ENCODE measurements around the gene ESPN. TPM values are rescaled to one million over a fixed set of nuclear protein-coding genes. Genes with fewer than 3 reads are reported as not detected.

The ESPN gene
- total RNA-seq, 1 experiment from 2014 or later: 53.1 TPM

GRCh38 chr1:6471086-6471969, 46.8 kb downstream of the ESPN start:
- H3K4me1 ChIP-seq (ENCODE audit: insufficient read depth, low read length): peaks cover under 1% of the 10 kb centered on the region; the same call in 1 of the 2 replicates
- H3K18ac ChIP-seq (ENCODE audit: insufficient read length, low read depth, low read length): no peak overlapping the region
- H2AK5ac ChIP-seq (ENCODE audit: insufficient read length, low read length): no peak overlapping the region
- no peaks in the 10 kb centered on the region for H3K23me2 ChIP-seq (ENCODE audit: insufficient read length, low read depth, low read length, poor library complexity, severe bottlenecking)
- no peak overlapping the region for H3T11ph ChIP-seq (ENCODE audit: low read length)
- no peaks in the 10 kb centered on the region for H4K20me1 ChIP-seq (ENCODE audit: control insufficient read depth, insufficient read depth, insufficient read length)
- no peak overlapping the region for H3K14ac ChIP-seq (ENCODE audit: insufficient read depth, low read length)
- H2BK20ac ChIP-seq (ENCODE audit: low read depth, low read length, poor library complexity, severe bottlenecking): no peak overlapping the region
- no peak overlapping the region for H2BK15ac ChIP-seq (ENCODE audit: low read depth, low read length)
- no peaks in the 10 kb centered on the region for H3K9me3 ChIP-seq (ENCODE audit: control insufficient read depth, low read depth, low read length)
- no peak overlapping the region for H4K8ac ChIP-seq (replicated peaks; ENCODE audit: insufficient read length, low read depth, low read length)
- no peak overlapping the region for H2AFZ ChIP-seq (ENCODE audit: low read length)
- no CpG with 5 or more reads among the region's 67 CpGs for WGBS (ENCODE audit: extremely low coverage, insufficient read length, low lambda C conversion rate)
- no peak overlapping the region for H2BK5ac ChIP-seq (ENCODE audit: insufficient read length, low read length)
- H3K27ac ChIP-seq (ENCODE audit: insufficient read length, low read depth, low read length): no peak overlapping the region
- no peak overlapping the region for H3K4me3 Mint-ChIP-seq
- no peak overlapping the region for H2BK120ac ChIP-seq (ENCODE audit: low read depth, low read length, poor library complexity, severe bottlenecking)
- peaks cover 19 to 51% (median 43%) of the 10 kb centered on the region in 3 experiments; a peak in 6 of 7 replicates for H3K36me3 Mint-ChIP-seq (ENCODE audit: insufficient read depth in 1 of 3, low read depth in 3 of 3)
- TF ChIP-seq CTCF (conservative IDR thresholded peaks at IDR 0.05): no peak
- H3K79me1 ChIP-seq (ENCODE audit: insufficient read depth, low read depth, low read length, poor library complexity, severe bottlenecking): no peaks in the 10 kb centered on the region
- H3K23ac ChIP-seq (ENCODE audit: insufficient read length, low read depth, low read length): no peak overlapping the region
- H3K9me3 Mint-ChIP-seq: no peaks in the 10 kb centered on the region
- DNase-seq: peak; percentile 89
- no peaks in the 10 kb centered on the region for H3K27me3 ChIP-seq (ENCODE audit: insufficient read depth, low read length)
- H3K79me2 ChIP-seq (ENCODE audit: insufficient read depth, low read length): no peaks in the 10 kb centered on the region
- no peak overlapping the region for H3K9ac ChIP-seq (ENCODE audit: extremely low read depth, insufficient read length, low read length)
- no peak overlapping the region for H4K91ac ChIP-seq (ENCODE audit: insufficient read length, low read depth, low read length)
- no peak overlapping the region for H4K5ac ChIP-seq (ENCODE audit: insufficient read length, low read depth, low read length)
- H3K56ac ChIP-seq (ENCODE audit: insufficient read length, low read depth, low read length): no peak overlapping the region
- no peak overlapping the region for H3K27ac Mint-ChIP-seq
- no peak overlapping the region for H2BK12ac ChIP-seq (ENCODE audit: insufficient read length, low read depth, low read length)
- peaks cover 9 to 32% of the 10 kb centered on the region in 2 experiments for H3K4me1 Mint-ChIP-seq
- H3K27me3 Mint-ChIP-seq (ENCODE audit: low read depth): no peaks in the 10 kb centered on the region
- H3K4me2 ChIP-seq (ENCODE audit: insufficient read depth, insufficient read length, low read length): no peak overlapping the region
- H3K4ac ChIP-seq (ENCODE audit: low read depth, low read length): no peak overlapping the region
